HG02884 (cell line): ENCODE results near the gene ACP3.
A peak's percentile ranks its signal among the peaks of the same experiment; 100 is the strongest.
"Not testable (repeated sequence)": the region's sequence is repeated elsewhere in the genome, so short reads cannot be mapped to it uniquely, and the experiment has no call there.

Experiments used
- ATAC-seq: cut with Tn5 transposase; IDR thresholded peaks from one replicate; pipeline ENCODE4 v1.9.1; 2021; ENCODE audit warnings: mild to moderate bottlenecking, moderate library complexity; ENCODE audit not compliant: unreplicated experiment

The ACP3 gene

GRCh38 chr3:132356568-132356967 lies 39.4 kb downstream of the ACP3 start:
- no peak for ATAC-seq

GRCh38 chr3:132360717-132361116 lies 43.5 kb downstream of the ACP3 start:
- no peak for ATAC-seq

GRCh38 chr3:132362329-132362728 lies 45.1 kb downstream of the ACP3 start:
- no peak for ATAC-seq

- no peak for ATAC-seq
These were observed 51.3 kb downstream of the ACP3 start for GRCh38 chr3:132368515-132368914.

- ATAC-seq = no peak
These were observed 51.8 kb downstream of the ACP3 start for GRCh38 chr3:132368962-132369361.

- ATAC-seq = not testable (repeated sequence)
These were observed 59.7 kb downstream of the ACP3 start for GRCh38 chr3:132376945-132377354.

GRCh38 chr3:132378048-132378762 lies 61.0 kb downstream of the ACP3 start:
- peak; percentile 67 for ATAC-seq

- peak; percentile 15 for ATAC-seq
These were observed 61.6 kb downstream of the ACP3 start for GRCh38 chr3:132378846-132379245.

GRCh38 chr3:132380920-132381319 lies 63.7 kb downstream of the ACP3 start:
- ATAC-seq = no peak

- ATAC-seq = no peak
These were observed 64.2 kb downstream of the ACP3 start for GRCh38 chr3:132381348-132381944.

GRCh38 chr3:132382267-132382666 lies 65.1 kb downstream of the ACP3 start:
- ATAC-seq = no peak

GRCh38 chr3:132382688-132383194 lies 65.5 kb downstream of the ACP3 start:
- ATAC-seq = no peak

GRCh38 chr3:132386259-132386658 lies 69.1 kb downstream of the ACP3 start:
- no peak for ATAC-seq

- ATAC-seq = peak; percentile 66
These were observed 75.5 kb downstream of the ACP3 start for GRCh38 chr3:132392675-132393074.

- no peak for ATAC-seq
These were observed 77.1 kb downstream of the ACP3 start for GRCh38 chr3:132394320-132394719.

- no peak for ATAC-seq
These were observed 77.9 kb downstream of the ACP3 start for GRCh38 chr3:132395126-132395525.

GRCh38 chr3:132396255-132396654 lies 79.0 kb downstream of the ACP3 start:
- no peak for ATAC-seq

GRCh38 chr3:132396776-132397175 lies 79.6 kb downstream of the ACP3 start:
- ATAC-seq = not testable (repeated sequence)

GRCh38 chr3:132399054-132399929 lies 82.1 kb downstream of the ACP3 start:
- ATAC-seq = peak; percentile 50

GRCh38 chr3:132401255-132401654 lies 84.0 kb downstream of the ACP3 start:
- no peak for ATAC-seq

GRCh38 chr3:132404276-132404675 lies 87.1 kb downstream of the ACP3 start:
- ATAC-seq = no peak
